DND-41 (cell line): ENCODE data around the gene LUZP2.

Experiments
- CTCF ChIP-seq: IDR thresholded peaks from 2 replicates; pipeline ENCODE4 v1.5.1; 2012; ENCODE audit warnings: borderline replicate concordance, low read length, moderate library complexity, mild to moderate bottlenecking; ENCODE audit not compliant: poor library complexity, severe bottlenecking; ENCODE audit errors: extremely low read depth
- EZH2 ChIP-seq: IDR thresholded peaks from 3 replicates; pipeline ENCODE4 v1.6.1; 2012; ENCODE audit warnings: borderline replicate concordance, low read depth, mild to moderate bottlenecking, moderate library complexity, low read length, inconsistent platforms; ENCODE audit not compliant: severe bottlenecking

GRCh38 chr11:24679821-24680351, 183.0 kb downstream of the LUZP2 start:
- TF ChIP-seq EZH2 (no peak), CTCF (no peak)
